ENCODE data around the gene GSC2. TPM values are rescaled to one million over a fixed set of nuclear protein-coding genes. Genes with fewer than 3 reads are reported as not detected.
A peak's percentile ranks its signal among the peaks of the same experiment; 100 is the strongest.

The GSC2 gene
- total RNA-seq, 1 donor from 2014 or later: not detected

DNA sequence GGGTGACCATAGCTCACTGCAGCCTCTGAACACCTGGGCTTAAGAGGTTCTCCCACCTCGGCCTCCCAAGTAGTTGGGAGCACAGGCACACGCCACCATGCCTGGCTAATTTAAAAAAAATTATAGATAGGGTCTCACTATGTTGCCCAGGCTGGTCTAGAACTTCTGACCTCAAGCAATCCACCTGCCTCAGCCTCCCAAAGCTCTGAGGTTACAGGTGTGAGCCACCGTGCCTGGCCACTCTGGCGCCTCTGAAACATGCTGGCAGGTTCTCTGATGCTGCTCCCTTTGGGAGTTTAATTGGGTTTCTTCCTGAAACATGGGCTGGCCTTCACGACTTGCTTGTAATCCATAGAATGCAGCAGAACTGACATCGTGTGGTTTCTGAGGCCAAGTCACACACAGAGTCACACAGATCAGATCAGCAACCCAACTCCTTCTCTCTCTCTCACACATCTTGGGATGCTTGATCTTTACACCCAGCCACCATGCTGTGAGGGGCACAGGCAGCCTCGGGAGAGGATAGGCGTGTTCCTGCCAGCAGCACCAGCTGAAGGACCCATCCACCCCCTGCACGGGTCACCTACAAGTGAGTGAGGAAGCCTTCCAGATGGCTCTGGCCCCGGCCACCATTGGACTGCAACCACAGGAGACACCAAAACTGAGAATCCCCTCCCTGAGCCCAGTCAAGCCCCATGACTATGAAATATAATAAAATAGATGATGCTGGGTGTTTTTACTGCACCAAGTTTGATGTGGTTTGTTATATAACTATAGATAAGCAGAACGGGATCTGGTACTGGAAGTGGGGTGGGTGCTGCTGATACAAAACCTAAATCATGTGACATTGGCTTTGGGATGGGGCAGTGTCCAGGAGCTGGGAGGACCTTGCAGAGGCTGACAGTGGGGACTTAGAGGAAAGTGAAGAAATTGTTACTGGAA lies 3.1 kb upstream of the GSC2 start:
- DNase-seq: no peak

DNA sequence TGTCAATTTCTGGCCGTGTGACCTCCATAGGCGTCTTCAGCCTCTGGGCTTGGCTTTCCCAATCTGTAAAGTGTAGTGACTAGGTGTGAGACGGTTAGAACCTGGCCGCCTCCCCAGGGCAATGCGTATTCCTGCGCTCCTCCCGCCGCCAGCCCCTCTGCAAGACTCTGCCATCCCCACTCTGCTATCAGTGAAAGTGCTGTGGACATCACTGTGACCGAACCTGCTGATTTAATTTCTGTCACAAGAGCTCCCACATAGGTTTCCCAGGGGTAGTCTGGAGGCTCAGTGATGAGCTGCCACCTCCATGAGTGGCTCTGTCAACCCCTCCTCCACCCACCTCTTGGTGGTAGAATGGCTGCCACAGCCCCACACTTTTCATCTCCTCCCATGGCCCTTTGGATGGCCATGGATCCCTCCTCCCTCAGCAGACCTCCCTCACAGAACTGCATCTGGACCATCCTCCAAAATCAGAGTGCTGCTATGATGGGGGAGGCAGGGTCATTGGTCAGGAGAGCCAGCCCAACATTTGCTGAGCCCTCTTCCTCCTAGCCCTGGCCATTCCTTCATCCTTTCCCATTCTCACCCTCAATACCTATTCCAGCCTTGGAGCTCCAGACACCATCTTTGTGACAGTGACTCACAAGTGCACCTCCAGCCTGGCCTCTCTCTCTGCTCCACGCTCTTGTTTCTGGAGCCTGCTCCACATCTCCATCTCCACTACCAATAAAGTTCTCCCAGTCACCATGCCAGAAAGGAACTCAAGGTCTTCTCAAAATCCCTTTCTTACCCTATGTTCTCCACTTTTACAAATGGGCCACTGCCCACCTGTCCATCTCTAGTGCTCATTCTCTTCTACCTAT lies 1.5 kb upstream of the GSC2 start:
- DNase-seq: no peak

DNA sequence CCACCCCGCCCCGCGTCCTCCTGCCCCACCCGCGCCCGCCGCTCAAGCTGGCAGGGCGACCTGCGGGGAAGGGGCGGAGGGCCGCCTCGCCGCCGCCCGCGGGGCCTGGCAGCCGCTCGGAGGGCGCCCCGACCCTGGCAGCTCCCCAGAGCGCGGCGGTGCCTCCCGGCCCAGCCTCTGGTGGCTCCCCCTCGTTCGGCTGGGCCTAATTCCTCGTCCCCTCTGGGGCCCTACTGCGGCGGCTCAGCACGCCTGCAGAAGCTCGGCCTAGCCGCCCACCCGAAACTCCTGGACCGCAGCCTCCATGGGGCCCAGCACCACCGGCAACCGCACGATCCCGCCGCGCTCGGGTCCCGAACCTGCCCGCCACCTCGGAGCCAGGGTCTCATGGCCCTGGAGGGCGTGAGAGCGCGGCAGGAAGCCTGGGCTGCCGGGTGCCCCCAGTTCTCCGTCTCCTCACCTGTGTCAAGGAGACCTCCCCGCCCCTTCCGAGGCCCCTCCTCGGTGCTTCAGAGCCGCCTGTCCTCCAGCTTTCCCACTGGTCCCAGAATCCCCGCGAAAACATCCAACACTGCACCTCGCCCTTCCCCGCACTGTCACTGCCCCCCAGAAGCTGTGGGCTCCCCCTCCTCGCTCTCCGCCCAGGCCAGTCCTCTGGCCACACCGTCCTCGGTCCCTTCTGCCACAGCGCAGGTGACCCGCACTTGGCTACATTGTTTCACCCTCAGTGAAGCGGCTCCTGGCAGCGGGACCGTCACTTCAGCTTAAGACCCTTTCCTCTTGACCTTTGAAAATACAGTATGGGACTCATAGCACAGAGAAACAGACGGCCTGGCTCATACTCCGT lies 613 bp upstream of the GSC2 start:
- no peak for DNase-seq

DNA sequence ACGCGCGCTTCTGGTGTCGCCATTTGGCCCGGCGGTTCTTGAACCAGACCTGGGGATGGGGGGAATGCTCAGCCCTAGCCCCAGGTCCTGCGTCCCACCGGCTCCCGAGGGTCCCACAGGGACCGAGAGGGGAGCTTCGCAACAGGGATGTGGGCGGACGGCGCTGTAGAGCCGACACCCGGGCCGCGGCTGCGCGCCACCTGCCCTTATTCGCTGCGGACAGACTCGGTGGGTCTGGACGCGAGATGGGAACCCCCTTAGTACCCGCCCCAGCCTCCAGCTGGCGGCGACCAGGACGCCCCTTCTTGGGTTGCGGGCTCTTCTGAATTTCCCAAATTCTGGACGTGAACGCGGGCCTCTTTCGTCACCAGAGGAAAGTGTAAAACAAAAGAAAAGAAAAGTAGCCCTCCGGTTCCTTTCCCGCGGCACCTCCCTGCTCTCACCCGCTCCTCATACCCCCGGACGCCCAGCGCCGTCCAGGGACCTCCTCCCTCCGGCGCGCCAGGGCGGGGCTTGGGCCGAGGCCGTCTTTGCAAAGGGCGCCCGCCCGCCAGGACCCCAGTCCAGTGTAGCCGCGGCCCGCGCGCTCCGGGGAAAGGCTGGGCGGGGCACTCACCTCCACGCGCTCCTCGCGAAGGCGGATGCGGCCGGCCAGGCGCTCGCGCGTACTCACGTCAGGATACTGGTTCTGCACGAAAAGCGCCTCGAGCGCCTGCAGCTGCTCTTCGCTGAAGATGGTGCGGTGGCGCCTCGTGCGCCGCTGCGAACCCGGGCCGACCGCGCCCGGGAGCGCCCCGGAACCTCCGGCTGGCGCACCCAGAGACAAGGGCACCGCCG lies 827 bp downstream of the GSC2 start:
- DNase-seq: peak; percentile 24

GRCh38 chr22:19148417-19149046 lies 1.6 kb downstream of the GSC2 start:
- DNase-seq: no peak

DNA sequence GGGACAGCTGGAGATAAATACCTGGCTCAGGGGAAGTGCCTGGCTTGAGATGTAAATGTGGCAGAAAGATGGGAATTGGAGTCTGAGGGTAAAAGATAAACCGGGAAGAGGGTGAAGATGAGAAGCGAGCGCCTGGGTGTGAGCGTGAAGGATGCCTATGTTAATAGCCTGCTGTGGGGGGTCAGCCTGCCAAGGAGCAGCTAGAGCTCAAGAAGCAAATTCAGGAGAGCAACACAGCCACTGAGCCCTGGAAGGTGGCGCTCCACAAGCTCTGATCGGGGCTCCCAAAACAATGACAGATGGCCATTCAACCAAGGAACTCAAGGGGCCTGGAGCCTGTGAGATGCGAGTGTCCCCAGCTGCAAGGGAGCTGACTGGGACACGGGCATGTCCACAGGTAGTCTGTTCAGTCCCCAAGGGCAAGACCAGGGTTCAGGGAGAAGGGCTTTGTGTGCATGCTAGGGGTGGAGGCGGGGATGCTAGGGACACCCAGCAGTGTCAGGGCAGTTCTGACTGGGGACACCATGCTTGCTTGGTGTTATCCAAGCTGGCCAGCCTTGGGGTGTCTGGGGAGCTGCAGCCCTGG lies 2.8 kb downstream of the GSC2 start:
- no peak for DNase-seq

- no peak for DNase-seq
Observed at GRCh38 chr22:19146215-19146968, 3.7 kb downstream of the GSC2 start.

- DNase-seq: no peak
Observed at GRCh38 chr22:19143967-19144400, 6.1 kb downstream of the GSC2 start.

- no peak for DNase-seq
Observed at GRCh38 chr22:19143212-19143611, 6.9 kb downstream of the GSC2 start.

DNA sequence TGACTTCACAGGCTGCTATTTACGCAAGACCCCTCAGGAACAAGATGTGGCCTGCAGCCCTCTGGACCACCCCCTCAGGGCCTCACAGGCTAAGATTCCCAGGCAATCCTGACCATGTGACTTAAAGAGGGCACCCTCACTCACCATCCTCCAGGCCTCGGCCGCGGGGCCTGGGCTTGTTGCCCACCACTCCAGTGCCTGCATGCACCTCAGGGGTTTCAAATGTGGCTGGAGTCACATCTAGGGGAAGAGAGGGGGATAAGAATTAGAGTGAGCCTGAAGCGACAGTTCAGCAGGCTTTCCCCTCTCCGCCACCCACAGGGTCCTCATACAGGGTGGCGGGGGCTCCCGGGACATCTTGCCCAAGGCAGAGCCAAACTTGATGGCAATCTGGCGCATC lies 7.7 kb downstream of the GSC2 start:
- DNase-seq: no peak

DNA sequence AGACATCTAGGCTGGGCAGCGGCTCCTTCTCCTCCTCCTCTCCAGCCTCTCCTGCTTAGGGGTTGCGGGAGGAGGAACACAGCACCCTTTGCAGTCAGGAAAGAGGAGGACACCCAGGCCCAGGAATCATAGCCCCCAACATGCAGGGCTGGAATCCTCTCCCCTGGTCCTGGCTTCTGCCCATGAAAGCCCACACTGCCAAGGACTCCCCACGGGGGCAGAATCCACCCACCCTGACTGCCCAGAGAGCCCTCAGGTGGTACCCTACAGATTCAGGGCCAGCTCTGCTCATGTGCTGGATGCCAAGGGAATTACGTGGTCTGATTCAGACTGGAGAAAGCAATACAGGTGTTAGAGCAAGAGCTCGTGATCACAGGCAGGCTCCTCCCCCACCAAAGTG lies 10.1 kb downstream of the GSC2 start:
- DNase-seq: no peak

- DNase-seq: no peak
Observed at GRCh38 chr22:19139001-19139356, 11.1 kb downstream of the GSC2 start.

GRCh38 chr22:19138217-19139000 lies 11.7 kb downstream of the GSC2 start:
- DNase-seq: no peak

- no peak for DNase-seq
Observed at GRCh38 chr22:19137384-19138216, 12.5 kb downstream of the GSC2 start.

- no peak for DNase-seq
Observed at GRCh38 chr22:19136915-19137314, 13.2 kb downstream of the GSC2 start.

DNA sequence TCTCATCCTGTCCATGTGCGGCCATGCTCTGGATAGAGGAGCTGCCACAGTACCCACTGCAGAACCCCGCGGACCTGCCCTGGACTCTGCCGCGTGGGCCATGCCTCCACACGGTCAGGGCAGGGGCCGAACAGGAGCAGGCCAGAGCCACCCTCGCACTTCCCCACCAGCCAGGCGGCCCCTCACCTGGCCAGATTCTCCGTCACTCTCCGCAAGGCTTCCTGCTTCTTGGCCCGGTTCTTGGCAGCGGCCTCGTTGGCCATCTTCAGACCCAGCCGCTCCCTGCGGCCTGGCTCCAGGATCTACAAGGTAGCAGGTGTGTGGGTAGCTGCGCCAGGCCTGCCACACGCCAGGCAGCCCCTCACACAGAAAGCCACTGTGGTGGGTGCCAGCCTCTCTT lies 15.2 kb downstream of the GSC2 start:
- DNase-seq: no peak

GRCh38 chr22:19134176-19134831 lies 15.8 kb downstream of the GSC2 start:
- no peak for DNase-seq

Data from tongue (tissue), 2 donors.